CMK (cell line): Measurements from ENCODE around the gene PTGDR.

ENCODE experiments used
- DNase-seq: peaks from one replicate; pipeline ENCODE4 v3.0.0-alpha.2; 2010; ENCODE audit warnings: low read depth

Gene PTGDR

GRCh38 chr14:52312931-52313355 is 45.4 kb downstream of the PTGDR start:
- DNase-seq: no peak

GRCh38 chr14:52313462-52313861 is 46.0 kb downstream of the PTGDR start:
- no peak for DNase-seq

- no peak for DNase-seq
Observed at GRCh38 chr14:52313903-52314594, 46.6 kb downstream of the PTGDR start, which contains the start of gene PTGER2. TSS of gene PTGER2 (plus strand) at chr14:52314312. CDS start at chr14:52314549, 237 bp downstream.

GRCh38 chr14:52314595-52315354 is 47.3 kb downstream of the PTGDR start:
- DNase-seq: no peak

GRCh38 chr14:52315355-52315718 is 47.8 kb downstream of the PTGDR start:
- DNase-seq: no peak

- DNase-seq: no peak
Observed at GRCh38 chr14:52318062-52318461, 50.6 kb downstream of the PTGDR start.

- DNase-seq: no peak
Observed at GRCh38 chr14:52318826-52319645, 51.5 kb downstream of the PTGDR start.

- no peak for DNase-seq
Observed at GRCh38 chr14:52319919-52320318, 52.4 kb downstream of the PTGDR start.

GRCh38 chr14:52325126-52325525 is 57.6 kb downstream of the PTGDR start:
- DNase-seq: no peak

GRCh38 chr14:52325630-52326029 is 58.1 kb downstream of the PTGDR start:
- no peak for DNase-seq
